Stimulated activated CD8-positive, alpha-beta memory T cell treated with anti-CD3 and anti-CD28 coated beads, Interleukin-15, amount 100 ng/mL, for 4 hours (primary cell): Measurements from ENCODE around the gene GATAD2A.

ENCODE experiments used
- DNase-seq, 2 donors: peaks; one replicate each; pipeline ENCODE4 v3.0.0-alpha.2; 2020; ENCODE audit warnings: low read depth in 2 of 2

Gene GATAD2A

GRCh38 chr19:19487950-19488874, 82.7 kb downstream of the GATAD2A start:
- DNase-seq = no peak

DNA sequence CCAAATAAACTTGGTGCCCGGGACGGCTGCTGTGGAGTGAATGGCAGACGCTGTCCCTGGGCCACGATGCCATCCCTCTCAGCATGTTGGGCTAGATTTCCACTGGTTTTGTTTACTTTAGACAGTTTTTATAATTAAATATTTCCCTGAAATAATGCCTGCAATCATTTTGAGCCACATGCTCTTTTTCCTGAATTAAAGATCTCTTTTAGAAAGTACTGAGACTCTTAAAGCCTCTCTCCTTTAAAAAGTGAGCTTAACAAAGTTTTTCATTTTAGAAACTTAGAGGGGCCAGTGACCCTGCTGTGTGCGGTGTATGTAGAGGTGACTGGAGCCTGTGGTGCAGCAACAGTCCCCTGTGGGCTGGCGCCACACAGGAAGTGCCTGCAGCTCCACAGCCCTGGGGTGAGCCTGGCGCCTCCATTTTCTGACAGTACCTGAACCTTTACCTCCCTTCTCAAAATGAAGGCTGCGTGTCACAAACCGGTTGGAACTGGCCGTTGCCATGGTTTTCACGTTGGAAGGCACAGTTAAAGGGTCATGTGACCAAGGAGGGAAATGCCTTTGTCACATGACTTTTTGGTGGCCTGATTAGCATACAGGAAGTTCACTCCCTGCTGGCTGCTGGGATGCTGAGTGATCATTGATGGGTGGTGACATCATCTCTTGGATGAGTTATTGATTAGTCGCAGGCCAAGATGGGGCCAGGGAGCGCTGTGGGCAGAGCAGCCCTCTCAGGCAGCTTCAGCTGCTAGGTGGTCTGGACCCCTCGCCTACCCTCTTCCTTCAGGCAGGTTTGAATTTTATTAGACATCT, 83.6 kb downstream of the GATAD2A start:
- peak; percentile 60 to 71 for DNase-seq

DNA sequence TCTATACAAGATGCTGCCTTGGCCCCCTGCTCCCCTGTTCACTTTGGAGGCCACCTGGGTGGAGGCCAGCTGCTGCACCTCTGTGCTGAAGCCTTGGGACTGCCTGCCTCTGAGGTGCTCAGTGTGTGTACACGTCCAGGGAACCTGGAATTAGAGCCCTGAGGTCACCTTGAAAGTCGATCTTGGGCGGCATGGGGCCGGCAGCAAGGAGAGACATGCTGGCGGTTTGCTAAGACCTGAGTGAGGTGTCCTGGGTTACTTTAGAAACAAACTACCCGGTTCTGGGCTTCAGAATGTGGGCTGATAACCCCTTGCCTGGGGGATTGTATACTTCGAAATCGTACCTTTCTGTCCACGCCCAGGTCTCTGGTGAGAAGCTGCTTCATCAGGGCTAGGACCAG, 84.3 kb downstream of the GATAD2A start:
- no peak for DNase-seq

DNA sequence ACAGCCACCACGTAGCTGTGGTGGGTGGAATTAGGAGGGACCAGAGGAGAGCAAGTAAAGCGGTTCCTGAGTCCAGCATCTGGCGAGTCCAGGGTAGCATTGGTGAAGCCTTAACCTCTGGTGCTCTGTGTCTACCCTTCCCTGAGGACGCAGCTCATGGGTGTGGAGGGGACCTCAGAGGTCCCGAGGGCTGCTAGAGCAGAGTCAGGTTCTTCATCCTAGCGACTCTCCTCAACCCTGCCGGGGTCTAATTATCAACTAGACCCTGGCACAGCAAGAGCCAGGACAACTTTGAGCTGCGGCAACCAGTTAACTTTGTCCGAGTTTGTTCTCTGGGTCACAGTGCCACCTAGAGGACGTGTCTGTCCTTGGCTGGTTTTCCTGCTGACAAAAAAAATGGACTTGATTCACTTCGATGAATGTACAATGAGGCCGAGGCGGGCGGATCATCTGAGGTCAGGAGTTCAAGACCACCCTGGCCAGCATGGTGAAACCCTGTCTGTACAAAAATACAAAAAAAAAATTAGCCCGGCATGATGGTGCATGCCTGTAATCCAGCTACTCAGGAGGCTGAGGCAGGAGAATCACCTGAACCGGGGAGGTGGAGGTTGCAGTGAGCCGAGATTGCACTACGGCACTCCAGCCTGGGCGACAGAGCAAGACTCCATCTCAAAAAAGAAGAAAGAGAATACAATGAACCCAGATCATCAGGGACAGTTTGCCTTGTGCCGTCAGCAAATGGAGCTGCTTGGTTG, 84.9 kb downstream of the GATAD2A start:
- DNase-seq = peak; percentile 53 to 69

- DNase-seq = no peak
These were observed 86.0 kb downstream of the GATAD2A start for GRCh38 chr19:19491321-19492025.

- no peak for DNase-seq
These were observed 86.6 kb downstream of the GATAD2A start for GRCh38 chr19:19492026-19492610.

DNA sequence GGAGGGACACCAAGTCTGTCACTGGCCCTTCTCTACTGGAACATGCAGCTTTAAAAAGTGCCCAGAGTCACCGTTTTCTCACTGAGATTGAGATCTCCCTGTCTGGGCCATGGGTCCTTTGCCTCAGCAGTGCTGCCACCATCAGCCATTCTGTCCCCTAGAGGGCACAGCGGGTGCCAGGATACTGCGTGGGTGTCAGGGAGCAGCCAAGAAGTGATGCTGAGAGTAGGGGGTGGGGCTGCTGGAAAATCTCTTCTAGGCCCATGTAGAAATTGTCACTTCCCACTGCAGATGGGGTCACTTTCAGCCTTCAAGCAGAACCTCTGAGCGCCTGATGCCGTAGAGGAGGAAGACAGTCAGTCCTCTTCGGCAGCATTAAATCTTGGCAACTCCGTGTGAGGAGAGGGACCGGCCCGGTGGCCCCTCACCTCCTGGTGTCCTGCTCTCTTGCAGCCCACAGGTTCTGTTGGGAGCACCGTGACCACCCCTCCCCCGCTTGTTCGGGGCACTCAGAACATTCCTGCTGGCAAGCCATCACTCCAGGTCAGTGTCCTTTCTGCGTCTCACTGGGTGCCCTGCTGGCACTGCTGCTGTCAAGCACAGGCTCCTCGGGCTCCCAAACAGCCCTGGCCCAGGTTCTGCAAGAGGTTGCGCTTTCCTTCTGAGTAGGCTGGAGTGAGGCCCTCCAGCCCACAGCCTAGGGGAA, 88.5 kb downstream of the GATAD2A start:
- no peak for DNase-seq

DNA sequence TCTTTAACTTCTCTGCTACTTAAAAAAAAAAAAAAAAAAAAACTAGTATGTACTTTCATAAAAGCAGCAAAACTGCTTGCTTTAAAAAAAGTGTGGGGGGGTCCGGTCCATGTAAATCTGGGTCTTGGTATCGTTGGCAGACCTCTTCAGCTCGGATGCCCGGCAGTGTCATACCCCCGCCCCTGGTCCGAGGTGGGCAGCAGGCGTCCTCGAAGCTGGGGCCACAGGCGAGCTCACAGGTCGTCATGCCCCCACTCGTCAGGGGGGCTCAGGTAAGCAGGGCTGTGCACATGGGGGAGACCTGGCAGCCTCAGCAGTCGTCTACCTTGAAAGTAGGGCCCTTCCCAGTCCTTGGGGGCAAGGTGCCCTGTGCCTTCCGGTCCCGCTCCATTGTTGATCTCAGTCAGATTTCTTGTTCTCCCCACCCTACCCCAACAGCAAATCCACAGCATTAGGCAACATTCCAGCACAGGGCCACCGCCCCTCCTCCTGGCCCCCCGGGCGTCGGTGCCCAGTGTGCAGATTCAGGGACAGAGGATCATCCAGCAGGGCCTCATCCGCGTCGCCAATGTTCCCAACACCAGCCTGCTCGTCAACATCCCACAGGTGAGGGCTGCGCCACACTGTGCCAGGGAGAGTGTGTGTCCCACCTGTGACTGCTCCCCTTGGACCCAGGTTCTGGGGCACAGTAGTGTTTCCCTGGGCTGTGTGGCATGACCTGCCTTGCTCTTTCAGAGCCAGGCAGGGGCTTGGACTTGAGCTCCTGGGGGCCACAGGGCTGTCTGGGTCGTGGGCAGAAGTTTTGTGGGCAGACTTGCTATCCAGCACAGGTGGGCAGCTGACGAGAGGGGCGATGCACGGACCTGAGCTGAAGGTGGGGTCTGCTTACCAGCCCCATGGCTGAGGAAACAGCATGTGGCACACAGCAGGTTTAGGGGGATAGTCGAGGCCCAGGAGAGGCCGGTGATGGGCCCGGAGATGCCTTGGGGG, 90.4 kb downstream of the GATAD2A start:
- no peak for DNase-seq

GRCh38 chr19:19498255-19498991, 92.9 kb downstream of the GATAD2A start:
- no peak for DNase-seq

GRCh38 chr19:19499272-19499995, 94.0 kb downstream of the GATAD2A start:
- no peak for DNase-seq

DNA sequence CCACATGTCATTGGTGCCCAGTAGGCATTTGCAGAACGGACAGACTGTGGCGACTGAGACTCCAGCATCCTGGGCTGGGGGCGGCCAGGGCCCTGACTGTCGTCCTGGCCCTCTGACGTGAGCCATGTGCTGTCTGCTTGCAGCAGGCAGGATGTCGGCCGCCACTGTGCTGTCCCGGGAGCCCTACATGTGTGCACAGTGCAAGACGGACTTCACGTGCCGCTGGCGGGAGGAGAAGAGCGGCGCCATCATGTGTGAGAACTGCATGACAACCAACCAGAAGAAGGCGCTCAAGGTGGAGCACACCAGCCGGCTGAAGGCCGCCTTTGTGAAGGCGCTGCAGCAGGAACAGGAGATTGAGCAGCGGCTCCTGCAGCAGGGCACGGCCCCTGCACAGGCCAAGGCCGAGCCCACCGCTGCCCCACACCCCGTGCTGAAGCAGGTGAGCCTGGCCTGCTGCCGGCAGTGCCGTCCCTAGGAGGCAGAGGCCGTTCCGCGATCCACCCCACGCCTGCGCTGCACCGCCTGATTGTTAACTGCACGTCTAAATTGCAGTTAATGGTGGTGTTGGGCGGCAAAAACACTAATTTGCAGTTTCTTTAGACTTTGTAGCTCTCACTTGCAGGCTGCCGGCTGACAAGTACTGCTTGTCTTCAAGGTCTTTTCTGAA, 95.6 kb downstream of the GATAD2A start:
- no peak for DNase-seq

DNA sequence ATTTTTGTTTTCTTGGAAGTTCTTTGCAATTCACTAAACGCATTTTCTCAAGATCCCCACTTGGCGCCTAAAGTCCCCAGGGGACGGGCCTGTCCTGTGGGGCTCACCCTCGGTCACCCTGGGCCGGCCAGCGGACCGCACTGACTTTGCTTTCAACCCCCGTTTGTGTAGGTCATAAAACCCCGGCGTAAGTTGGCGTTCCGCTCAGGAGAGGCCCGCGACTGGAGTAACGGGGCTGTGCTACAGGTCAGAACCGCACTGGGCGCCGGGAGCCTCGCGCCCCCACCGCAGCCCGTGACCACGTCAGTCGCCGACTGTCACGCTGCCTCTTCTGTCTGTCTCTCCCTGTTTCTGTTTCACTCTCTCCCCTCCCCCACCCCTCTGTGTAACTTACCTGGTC, 96.3 kb downstream of the GATAD2A start:
- no peak for DNase-seq

DNA sequence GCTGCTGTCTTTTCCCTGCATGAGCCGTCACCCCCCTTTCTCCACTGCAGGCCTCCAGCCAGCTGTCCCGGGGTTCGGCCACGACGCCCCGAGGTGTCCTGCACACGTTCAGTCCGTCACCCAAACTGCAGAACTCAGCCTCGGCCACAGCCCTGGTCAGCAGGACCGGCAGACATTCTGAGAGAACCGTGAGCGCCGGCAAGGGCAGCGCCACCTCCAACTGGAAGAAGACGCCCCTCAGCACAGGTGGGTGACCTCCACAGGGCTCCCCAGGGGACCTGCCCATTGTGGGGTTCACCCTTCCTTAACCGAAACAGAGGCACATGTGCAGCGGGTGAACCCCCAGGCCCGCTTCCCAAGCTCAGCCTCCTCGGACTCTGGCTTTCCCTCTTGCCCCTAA, 96.8 kb downstream of the GATAD2A start:
- no peak for DNase-seq

DNA sequence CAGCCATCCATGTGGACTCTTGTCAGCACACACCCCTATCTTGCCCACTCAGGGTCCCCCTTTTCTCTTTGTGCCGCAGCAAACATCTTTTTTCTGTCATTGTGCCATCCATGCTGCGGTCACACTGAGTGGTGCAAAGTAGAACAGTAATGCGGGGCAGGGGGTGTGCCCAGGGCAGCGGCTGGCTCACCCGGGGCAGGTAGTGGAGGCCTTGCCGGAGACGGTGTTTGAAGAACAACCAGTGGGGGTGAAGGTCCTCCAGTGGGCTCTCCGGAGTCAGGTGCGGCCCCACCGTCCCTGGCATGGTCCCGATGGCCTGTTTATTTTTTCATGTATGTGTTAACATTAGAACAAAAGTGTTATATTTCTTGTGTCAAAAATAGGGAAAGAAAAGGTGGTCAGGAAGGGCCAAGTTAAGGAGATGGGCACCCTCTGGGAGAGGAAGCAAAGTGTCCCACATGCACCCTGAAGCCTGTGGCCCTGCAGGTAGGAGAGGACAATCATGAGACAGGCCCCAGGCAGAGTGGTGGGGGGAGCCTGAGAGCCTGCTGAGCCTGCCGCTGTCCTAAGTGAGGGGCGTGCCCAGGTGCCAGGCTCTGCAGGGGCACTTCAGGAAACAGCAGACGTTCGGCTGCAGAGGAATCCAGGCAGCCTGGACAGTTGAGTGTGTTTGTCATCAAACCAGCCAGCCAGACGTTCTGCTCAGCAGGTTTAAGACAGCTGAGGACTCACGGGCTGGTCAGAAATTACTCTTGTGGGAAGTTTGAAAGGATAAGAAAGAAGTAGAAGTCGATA, 97.5 kb downstream of the GATAD2A start:
- DNase-seq = no peak

DNA sequence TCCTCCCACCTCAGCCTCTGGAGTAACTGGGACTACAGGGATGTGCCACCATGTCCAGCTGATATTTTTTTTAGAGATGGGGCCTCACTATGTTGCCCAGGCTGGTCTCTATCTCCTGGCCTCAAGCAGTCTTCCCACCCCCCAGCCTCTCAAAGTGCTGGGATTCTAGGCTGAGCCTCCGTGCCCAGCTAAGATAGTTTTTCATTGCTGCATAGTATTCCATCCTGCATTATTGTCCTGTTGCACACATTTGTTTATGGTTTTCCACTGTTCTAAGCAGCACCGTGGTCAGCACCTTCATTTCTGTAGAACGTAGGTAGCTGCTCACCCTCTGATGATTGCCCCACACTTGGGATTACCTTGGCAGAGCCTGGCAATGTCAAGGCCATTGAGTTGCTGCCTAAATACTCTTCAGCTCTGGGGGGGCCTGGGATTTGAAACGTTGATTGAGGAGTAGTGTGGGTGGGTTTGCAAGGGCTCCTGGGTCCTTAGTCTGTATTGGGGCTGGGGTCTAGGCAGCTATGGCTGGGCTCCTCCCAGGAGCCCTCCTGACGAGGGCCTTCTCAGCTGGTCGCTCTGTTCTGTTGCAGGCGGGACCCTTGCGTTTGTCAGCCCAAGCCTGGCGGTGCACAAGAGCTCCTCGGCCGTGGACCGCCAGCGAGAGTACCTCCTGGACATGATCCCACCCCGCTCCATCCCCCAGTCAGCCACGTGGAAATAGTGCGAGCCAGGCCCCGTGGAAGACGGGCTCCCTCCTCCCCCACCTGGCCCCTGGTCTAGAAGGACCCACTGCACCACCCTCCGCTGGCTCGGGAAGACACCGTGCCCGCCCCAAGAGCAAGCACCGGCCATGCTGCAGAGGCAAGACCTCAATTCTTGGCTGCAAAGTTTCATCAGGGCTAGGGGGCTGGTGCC, 99.5 kb downstream of the GATAD2A start:
- no peak for DNase-seq
